HG02642 (cell line): ENCODE data around the gene CTNNA3.
A peak's percentile ranks its signal among the peaks of the same experiment; 100 is the strongest.

Experiments
- ATAC-seq: cut with Tn5 transposase; IDR thresholded peaks from one replicate; pipeline ENCODE4 v1.9.1; 2021; ENCODE audit warnings: mild to moderate bottlenecking; ENCODE audit not compliant: unreplicated experiment, poor library complexity

CTNNA3 gene

GRCh38 chr10:66222462-66223046 is 1473.4 kb downstream of the CTNNA3 start:
- no peak for ATAC-seq

- no peak for ATAC-seq
Measured at GRCh38 chr10:66218981-66219587, 1476.9 kb downstream of the CTNNA3 start.

GRCh38 chr10:66218289-66218688 is 1477.7 kb downstream of the CTNNA3 start:
- ATAC-seq, result no peak

GRCh38 chr10:66215920-66216319 is 1480.1 kb downstream of the CTNNA3 start:
- no peak for ATAC-seq

GRCh38 chr10:66214721-66215404 is 1481.1 kb downstream of the CTNNA3 start:
- ATAC-seq, result no peak

- no peak for ATAC-seq
Measured at GRCh38 chr10:66209025-66209424, 1487.0 kb downstream of the CTNNA3 start.

GRCh38 chr10:66204838-66205237 is 1491.2 kb downstream of the CTNNA3 start:
- ATAC-seq, result no peak

- no peak for ATAC-seq
Measured at GRCh38 chr10:66202101-66202500, 1493.9 kb downstream of the CTNNA3 start.

GRCh38 chr10:66192162-66192831 is 1503.7 kb downstream of the CTNNA3 start:
- ATAC-seq, result no peak

- ATAC-seq, result no peak
Measured at GRCh38 chr10:66190413-66190812, 1505.6 kb downstream of the CTNNA3 start.

GRCh38 chr10:66189271-66189670 is 1506.7 kb downstream of the CTNNA3 start:
- no peak for ATAC-seq

GRCh38 chr10:66187053-66187733 is 1508.8 kb downstream of the CTNNA3 start:
- ATAC-seq, result no peak

GRCh38 chr10:66183028-66183427 is 1513.0 kb downstream of the CTNNA3 start:
- ATAC-seq, result no peak

GRCh38 chr10:66180581-66181318 is 1515.2 kb downstream of the CTNNA3 start:
- ATAC-seq, result peak; percentile 88

- ATAC-seq, result no peak
Measured at GRCh38 chr10:66180021-66180420, 1516.0 kb downstream of the CTNNA3 start.

GRCh38 chr10:66176772-66177171 is 1519.2 kb downstream of the CTNNA3 start:
- no peak for ATAC-seq

GRCh38 chr10:66167816-66168215 is 1528.2 kb downstream of the CTNNA3 start:
- no peak for ATAC-seq

- ATAC-seq, result no peak
Measured at GRCh38 chr10:66162560-66163143, 1533.3 kb downstream of the CTNNA3 start.

- no peak for ATAC-seq
Measured at GRCh38 chr10:66151346-66151745, 1544.6 kb downstream of the CTNNA3 start.

GRCh38 chr10:66148312-66148711 is 1547.7 kb downstream of the CTNNA3 start:
- no peak for ATAC-seq
